ENCODE data around the gene SLC5A5.
"Not testable (repeated sequence)": the region's sequence is repeated elsewhere in the genome, so short reads cannot be mapped to it uniquely, and the experiment has no call there.

The SLC5A5 gene

DNA sequence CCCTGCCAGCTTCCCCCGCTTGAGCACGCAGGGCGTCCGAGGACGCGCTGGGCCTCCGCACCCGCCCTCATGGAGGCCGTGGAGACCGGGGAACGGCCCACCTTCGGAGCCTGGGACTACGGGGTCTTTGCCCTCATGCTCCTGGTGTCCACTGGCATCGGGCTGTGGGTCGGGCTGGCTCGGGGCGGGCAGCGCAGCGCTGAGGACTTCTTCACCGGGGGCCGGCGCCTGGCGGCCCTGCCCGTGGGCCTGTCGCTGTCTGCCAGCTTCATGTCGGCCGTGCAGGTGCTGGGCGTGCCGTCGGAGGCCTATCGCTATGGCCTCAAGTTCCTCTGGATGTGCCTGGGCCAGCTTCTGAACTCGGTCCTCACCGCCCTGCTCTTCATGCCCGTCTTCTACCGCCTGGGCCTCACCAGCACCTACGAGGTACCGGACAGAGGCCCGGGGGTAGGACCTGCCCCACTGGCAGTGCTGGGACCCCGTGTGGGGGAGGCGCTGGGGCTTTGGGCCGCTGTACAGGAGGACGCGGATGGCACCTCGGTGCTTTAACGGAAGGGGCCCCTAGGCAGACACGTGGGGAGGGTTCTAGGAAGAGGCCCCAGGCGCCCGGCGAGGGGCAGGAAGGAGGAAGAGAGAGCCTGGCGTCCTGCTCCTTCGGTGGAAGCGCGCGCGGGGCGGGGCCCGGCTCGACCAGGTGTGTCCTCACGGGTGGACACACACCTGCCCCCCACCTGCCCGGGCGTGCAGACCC, 681 bp downstream of the SLC5A5 start:
- DNase-seq = no peak

DNA sequence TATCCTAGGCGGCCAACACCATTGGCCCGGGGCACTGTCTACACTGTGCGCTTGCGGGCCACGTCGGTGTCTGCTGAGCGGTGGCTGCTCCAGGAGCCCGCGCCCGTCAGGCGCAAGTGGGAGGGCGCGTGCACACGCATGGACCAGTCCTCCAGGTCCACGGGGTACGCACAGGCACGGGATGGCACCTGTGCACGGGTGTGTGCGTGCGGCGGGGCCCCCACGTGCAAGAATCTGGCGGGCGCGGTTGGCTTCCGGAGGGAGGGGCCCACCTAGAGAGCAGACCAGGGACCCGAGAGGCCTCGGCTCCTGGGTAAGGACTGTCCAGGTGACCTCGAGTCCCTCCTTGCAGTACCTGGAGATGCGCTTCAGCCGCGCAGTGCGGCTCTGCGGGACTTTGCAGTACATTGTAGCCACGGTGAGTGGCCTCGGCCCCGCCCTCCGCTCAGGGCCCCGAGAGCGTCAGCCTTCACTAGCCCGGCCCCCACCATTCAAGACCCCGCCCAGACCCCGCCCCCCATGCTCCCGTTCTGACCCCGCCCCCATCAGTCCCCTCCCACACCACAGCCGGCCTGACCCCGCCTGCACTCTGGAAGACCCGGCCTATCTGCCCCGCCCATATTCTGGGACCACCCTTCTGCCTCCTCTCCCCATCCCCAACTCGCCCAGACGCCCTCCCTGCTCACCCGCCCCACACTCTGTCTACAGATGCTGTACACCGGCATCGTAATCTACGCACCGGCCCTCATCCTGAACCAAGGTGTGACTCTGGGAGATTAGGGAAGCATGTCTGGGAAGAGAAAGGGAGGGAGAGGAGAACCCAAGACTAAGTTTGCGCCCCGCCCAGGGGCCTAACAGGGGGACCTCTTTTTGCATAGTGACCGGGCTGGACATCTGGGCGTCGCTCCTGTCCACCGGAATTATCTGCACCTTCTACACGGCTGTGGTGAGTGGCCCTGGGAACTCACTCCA, 2.3 kb downstream of the SLC5A5 start:
- DNase-seq = no peak

DNA sequence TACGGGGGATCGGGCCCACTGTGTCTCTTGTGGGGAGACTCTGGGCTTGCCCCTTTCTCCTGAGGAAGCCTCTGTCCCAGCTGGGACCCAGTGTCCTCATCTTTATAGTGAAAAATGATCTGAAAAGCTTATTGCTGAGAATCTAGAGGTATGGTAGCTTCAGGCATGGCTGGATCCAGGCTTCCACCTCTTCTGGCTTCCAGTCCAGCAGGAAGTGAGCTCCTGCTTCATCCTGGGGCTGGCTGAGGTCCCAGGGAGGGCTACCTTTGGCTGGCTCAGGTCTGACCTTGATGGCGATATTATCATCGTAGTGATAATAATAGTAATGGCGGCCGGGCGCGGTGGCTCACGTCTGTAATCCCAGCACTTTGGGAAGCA, 3.0 kb downstream of the SLC5A5 start:
- no peak for DNase-seq

DNA sequence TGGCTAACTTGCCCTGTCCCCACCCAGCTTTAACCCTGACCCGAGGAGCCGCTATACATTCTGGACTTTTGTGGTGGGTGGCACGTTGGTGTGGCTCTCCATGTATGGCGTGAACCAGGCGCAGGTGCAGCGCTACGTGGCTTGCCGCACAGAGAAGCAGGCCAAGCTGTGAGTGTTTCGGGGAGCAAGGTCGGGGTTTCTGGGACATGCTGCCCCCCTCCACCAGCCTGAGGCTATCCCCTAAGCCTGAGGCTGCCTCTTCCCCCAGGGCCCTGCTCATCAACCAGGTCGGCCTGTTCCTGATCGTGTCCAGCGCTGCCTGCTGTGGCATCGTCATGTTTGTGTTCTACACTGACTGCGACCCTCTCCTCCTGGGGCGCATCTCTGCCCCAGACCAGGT, 6.0 kb downstream of the SLC5A5 start:
- DNase-seq = no peak

GRCh38 chr19:17879466-17879865, 7.7 kb downstream of the SLC5A5 start:
- no peak for DNase-seq

GRCh38 chr19:17881701-17882100, 10.0 kb downstream of the SLC5A5 start:
- no peak for DNase-seq

- DNase-seq = no peak
Observed at GRCh38 chr19:17883627-17884410, 12.1 kb downstream of the SLC5A5 start.

GRCh38 chr19:17886515-17886914, 14.8 kb downstream of the SLC5A5 start:
- DNase-seq = no peak

- not testable (repeated sequence) for DNase-seq
Observed at GRCh38 chr19:17887221-17887620, 15.5 kb downstream of the SLC5A5 start.

DNA sequence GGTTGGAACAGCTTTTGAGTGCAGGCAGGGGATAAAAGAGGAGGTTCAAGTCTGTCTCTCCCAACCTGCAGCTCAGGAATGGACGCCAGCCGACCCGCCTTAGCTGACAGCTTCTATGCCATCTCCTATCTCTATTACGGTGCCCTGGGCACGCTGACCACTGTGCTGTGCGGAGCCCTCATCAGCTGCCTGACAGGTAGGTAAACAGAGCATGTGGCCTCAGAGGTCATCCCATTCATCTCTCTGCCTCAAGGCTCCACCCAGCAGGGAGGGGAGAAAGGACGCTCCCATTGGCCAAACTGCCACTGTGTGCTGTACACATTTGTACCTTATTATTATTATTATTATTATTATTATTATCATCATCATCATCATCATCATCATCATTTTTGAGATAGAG, 16.5 kb downstream of the SLC5A5 start:
- no peak for DNase-seq

DNA sequence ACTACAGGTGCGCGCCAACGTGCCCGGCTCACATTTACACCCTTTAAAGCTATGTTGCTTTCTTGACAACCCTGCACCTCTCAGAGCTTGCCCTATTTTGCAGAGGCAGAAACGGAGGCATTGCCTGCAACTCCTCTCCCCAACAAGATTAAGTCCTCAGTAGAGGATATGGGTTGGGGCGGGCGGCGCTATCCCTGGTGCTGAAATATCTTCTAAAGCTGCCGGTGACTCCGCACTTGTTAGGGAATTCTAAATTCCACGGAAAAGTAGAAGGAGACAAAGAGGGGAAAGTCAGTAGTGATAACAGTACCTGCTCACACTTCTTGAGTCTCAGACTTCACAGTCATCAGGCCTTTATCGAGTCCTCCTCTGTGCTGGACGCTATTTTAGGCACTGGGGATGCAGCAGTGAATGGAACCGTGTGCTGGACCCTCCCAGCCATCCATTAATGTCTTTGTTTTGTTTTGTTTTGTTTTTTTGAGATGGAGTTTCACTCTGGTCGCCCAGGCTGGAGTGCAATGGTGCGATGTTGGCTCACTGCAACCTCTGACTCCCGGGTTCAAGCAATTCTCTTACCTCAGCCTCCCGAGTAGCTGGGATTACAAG, 18.0 kb downstream of the SLC5A5 start:
- DNase-seq = no peak

GRCh38 chr19:17893766-17894165, 22.0 kb downstream of the SLC5A5 start:
- DNase-seq = no peak

- DNase-seq = no peak
Observed at GRCh38 chr19:17902701-17903100, 31.0 kb downstream of the SLC5A5 start.

DNA sequence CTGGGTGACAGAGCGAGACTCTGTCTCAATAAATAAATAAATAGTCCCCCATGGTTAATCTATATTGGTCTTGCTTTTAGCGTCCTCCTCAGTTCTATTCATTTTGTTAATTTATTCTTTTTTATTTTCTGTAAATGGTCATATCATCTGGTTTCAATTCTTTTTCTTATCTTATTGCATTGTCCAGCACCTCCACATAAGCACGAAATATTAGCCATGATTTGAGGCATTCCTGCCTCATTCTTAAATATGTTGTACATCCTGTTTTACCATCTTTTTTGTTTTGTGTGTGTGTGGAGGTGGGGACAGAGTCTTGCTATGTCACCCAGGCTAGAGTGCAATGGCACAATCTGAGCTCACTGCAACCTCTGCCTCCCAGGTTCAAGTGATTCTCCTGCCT, 36.5 kb downstream of the SLC5A5 start:
- no peak for DNase-seq

GRCh38 chr19:17909003-17909732, 37.4 kb downstream of the SLC5A5 start:
- DNase-seq = no peak

- DNase-seq = no peak
Observed at GRCh38 chr19:17910791-17911360, 39.1 kb downstream of the SLC5A5 start.

DNA sequence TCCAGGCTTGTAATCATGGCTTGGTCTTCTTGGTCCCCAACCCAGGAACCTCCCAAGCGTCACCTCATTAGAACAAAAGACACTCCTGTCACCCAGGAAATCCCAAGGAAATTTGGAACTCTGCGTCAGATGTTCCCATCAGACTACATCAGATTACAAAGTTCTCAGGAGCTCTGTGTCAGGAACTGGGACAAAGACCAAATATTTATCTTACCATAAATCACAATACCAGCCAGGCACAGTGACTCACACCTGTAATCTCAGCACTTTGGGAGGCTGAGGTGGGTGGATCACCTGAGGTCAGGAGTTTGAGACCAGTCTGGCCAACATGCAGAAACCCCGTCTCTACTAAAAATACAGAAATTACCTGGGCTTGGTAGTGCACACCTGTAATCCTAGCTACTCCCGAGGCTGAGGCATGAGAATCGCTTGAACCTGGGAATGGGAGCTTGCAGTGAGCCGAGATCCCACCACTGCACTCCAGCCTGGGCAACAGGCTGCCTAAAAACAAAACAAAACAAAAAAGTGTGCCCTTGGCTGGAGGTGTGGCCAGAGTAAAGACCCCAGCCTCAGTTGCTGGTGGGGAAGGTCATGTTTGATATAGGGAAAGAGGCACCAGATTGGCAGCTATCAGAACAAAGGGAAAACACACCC, 44.3 kb downstream of the SLC5A5 start:
- DNase-seq = no peak

DNA sequence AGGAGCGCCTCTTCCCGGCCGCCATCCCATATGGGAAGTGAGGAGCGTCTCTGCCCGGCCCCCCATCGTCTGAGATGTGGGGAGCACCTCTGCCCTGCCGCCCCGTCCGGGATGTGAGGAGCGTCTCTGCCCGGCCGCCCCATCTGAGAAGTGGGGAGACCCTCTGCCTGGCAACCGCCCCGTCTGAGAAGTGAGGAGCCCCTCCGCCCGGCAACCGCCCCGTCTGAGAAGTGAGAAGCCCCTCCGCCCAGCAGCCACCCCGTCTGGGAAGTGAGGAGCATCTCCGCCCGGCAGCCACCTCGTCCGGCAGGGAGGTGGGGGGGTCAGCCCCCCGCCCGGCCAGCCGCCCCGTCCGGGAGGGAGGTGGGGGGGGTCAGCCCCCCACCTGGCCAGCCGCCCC, 46.4 kb downstream of the SLC5A5 start:
- not testable (repeated sequence) for DNase-seq

DNA sequence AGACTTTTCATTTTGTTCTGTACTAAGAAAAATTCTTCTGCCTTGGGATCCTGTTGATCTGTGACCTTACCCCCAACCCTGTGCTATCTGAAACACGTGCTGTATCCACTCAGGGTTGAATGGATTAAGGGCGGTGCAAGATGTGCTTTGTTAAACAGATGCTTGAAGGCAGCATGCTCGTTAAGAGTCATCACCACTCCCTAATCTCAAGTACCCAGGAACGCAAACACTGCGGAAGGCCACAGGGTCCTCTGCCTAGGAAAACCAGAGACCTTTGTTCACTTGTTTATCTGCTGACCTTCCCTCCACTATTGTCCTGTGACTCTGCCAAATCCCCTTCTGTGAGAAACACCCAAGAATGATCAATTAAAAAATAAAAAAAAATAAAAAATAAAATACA, 47.4 kb downstream of the SLC5A5 start:
- DNase-seq = not testable (repeated sequence)

DNA sequence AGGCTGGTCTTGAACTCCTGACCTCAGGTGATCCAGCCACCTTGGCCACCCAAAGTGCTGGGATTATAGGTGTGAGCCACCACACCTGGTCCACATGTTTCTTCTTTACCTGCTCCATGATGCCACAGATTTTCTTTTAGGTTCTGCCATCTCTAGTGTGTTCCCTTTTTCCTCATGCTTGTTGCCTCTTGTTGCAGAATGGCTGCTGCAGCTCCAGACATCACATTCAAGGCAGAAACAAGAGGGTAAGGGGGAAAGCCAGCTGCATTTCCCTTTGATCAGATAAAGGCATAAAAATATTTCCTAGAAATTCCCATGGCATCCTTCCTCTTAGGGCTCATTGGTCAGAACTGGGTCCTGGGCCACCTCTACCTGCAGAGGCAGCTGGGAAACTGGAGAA, 48.8 kb downstream of the SLC5A5 start:
- DNase-seq = no peak

DNA sequence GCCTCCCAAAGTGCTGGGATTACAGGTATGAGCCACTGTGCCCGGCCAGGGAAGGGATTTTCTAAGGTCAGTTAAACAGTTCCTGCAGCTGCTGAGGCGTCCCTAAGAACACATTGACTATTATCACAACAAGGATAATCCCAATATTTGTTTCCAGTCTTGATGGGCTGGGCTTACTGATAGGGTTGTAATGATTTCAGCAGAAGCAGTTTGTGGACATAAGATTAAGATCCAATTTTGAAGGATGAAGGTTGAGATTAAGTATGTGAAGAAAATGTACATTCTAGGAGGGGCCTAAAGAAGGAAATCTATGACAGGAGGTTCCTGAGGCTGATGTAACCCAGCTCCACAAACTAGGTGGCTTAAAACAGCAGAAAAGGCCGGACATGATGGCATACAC, 50.4 kb downstream of the SLC5A5 start:
- no peak for DNase-seq
